Measurements from ENCODE around the gene MIXL1.

Gene MIXL1

GRCh38 chr1:226233806-226234205 lies 10.3 kb downstream of the MIXL1 start:
- TF ChIP-seq NFIC (IDR thresholded peaks at IDR 0.05) (no peak), RAD21 (IDR thresholded peaks at IDR 0.05; ENCODE audit: low read depth) (no peak), YY1 (IDR thresholded peaks at IDR 0.05; ENCODE audit: low read depth) (no peak), TEAD4 (IDR thresholded peaks at IDR 0.05) (no peak), ZBTB7A (IDR thresholded peaks at IDR 0.05; ENCODE audit: low read depth) (no peak), CEBPB (IDR thresholded peaks at IDR 0.05) (no peak), FOXM1 (IDR thresholded peaks at IDR 0.05; ENCODE audit: borderline replicate concordance, low read depth) (no peak), TCF12 (IDR thresholded peaks at IDR 0.05; ENCODE audit: low read depth) (no peak), EP300 (IDR thresholded peaks at IDR 0.05; ENCODE audit: borderline replicate concordance) (no peak), REST (IDR thresholded peaks at IDR 0.05; ENCODE audit: low read depth) (no peak)

GRCh38 chr1:226236826-226237225 lies 13.4 kb downstream of the MIXL1 start:
- TF ChIP-seq CEBPB (IDR thresholded peaks at IDR 0.05): no peak
- TF ChIP-seq TEAD4 (IDR thresholded peaks at IDR 0.05): no peak
- no peak for TF ChIP-seq FOXM1 (IDR thresholded peaks at IDR 0.05; ENCODE audit: borderline replicate concordance, low read depth)
- no peak for TF ChIP-seq EP300 (IDR thresholded peaks at IDR 0.05; ENCODE audit: borderline replicate concordance)
- no peak for TF ChIP-seq CREB1 (IDR thresholded peaks at IDR 0.05; ENCODE audit: low read depth)
- no peak for TF ChIP-seq YY1 (IDR thresholded peaks at IDR 0.05; ENCODE audit: low read depth)
- no peak for TF ChIP-seq TCF12 (IDR thresholded peaks at IDR 0.05; ENCODE audit: low read depth)
- no peak for TF ChIP-seq TAF1 (IDR thresholded peaks at IDR 0.05; ENCODE audit: low read depth)
- no peak for TF ChIP-seq MAX (IDR thresholded peaks at IDR 0.05)
- no peak for TF ChIP-seq NFIC (IDR thresholded peaks at IDR 0.05)
- TF ChIP-seq EGR1 (IDR thresholded peaks at IDR 0.05): no peak
- no peak for TF ChIP-seq REST (IDR thresholded peaks at IDR 0.05; ENCODE audit: low read depth)
- TF ChIP-seq USF1 (IDR thresholded peaks at IDR 0.05): no peak
- no peak for TF ChIP-seq RAD21 (IDR thresholded peaks at IDR 0.05; ENCODE audit: low read depth)
- no peak for TF ChIP-seq ZBTB7A (IDR thresholded peaks at IDR 0.05; ENCODE audit: low read depth)

GRCh38 chr1:226239421-226239820 lies 16.0 kb downstream of the MIXL1 start:
- no peak for TF ChIP-seq NFIC (IDR thresholded peaks at IDR 0.05)
- no peak for TF ChIP-seq RAD21 (IDR thresholded peaks at IDR 0.05; ENCODE audit: low read depth)
- no peak for TF ChIP-seq YY1 (IDR thresholded peaks at IDR 0.05; ENCODE audit: low read depth)
- no peak for TF ChIP-seq CEBPB (IDR thresholded peaks at IDR 0.05)
- TF ChIP-seq EGR1 (IDR thresholded peaks at IDR 0.05): no peak
- TF ChIP-seq FOXM1 (IDR thresholded peaks at IDR 0.05; ENCODE audit: borderline replicate concordance, low read depth): no peak
- no peak for TF ChIP-seq MAX (IDR thresholded peaks at IDR 0.05)
- TF ChIP-seq CREB1 (IDR thresholded peaks at IDR 0.05; ENCODE audit: low read depth): no peak
- TF ChIP-seq TEAD4 (IDR thresholded peaks at IDR 0.05): no peak
- TF ChIP-seq ZBTB7A (IDR thresholded peaks at IDR 0.05; ENCODE audit: low read depth): no peak
- TF ChIP-seq TAF1 (IDR thresholded peaks at IDR 0.05; ENCODE audit: low read depth): no peak
- TF ChIP-seq TCF12 (IDR thresholded peaks at IDR 0.05; ENCODE audit: low read depth): no peak
- TF ChIP-seq EP300 (IDR thresholded peaks at IDR 0.05; ENCODE audit: borderline replicate concordance): no peak
- no peak for TF ChIP-seq USF1 (IDR thresholded peaks at IDR 0.05)
- TF ChIP-seq REST (IDR thresholded peaks at IDR 0.05; ENCODE audit: low read depth): no peak

- TF ChIP-seq TEAD4 (IDR thresholded peaks at IDR 0.05) (no peak), CREB1 (IDR thresholded peaks at IDR 0.05; ENCODE audit: low read depth) (no peak), MAX (IDR thresholded peaks at IDR 0.05) (no peak), REST (IDR thresholded peaks at IDR 0.05; ENCODE audit: low read depth) (no peak), USF1 (IDR thresholded peaks at IDR 0.05) (no peak), TAF1 (IDR thresholded peaks at IDR 0.05; ENCODE audit: low read depth) (no peak), CEBPB (IDR thresholded peaks at IDR 0.05) (no peak), EP300 (IDR thresholded peaks at IDR 0.05; ENCODE audit: borderline replicate concordance) (no peak), EGR1 (IDR thresholded peaks at IDR 0.05) (no peak), NFIC (IDR thresholded peaks at IDR 0.05) (no peak), YY1 (IDR thresholded peaks at IDR 0.05; ENCODE audit: low read depth) (no peak), TCF12 (IDR thresholded peaks at IDR 0.05; ENCODE audit: low read depth) (no peak), ZBTB7A (IDR thresholded peaks at IDR 0.05; ENCODE audit: low read depth) (no peak), FOXM1 (IDR thresholded peaks at IDR 0.05; ENCODE audit: borderline replicate concordance, low read depth) (no peak), RAD21 (IDR thresholded peaks at IDR 0.05; ENCODE audit: low read depth) (no peak)
Measured at GRCh38 chr1:226248091-226248490, 24.6 kb downstream of the MIXL1 start.
